IMR-90 (cell line): Measurements from ENCODE around the gene TTC23L. TPM values are rescaled to one million over a fixed set of nuclear protein-coding genes. Genes with fewer than 3 reads are reported as not detected.

ENCODE experiments used
- ATAC-seq: fragments of 200-7000 bp; cut with Tn5 transposase; 2 replicates; pipeline ENCODE4 v1.9.1; 2020; ENCODE audit warnings: low read depth, mild to moderate bottlenecking, moderate library complexity
- BruUV-seq: library from RNA; stranded (reverse); fragments of 400-500 nt; replicated peaks from 2 replicates; lab custom pipeline; 2021; lab: Mats Ljungman, UMichigan
- CTCF ChIA-PET: fragments of 300-600 bp; formaldehyde crosslinking; extraction: SDS; loops from one replicate; lab custom pipeline; 2021; ENCODE audit warnings: antibody characterized with exemption; lab: Yijun Ruan, JAX
- POLR2A ChIA-PET: fragments of 300-600 bp; sonication (Branson Sonifier 250); formaldehyde crosslinking; loops from one replicate; lab custom pipeline; 2022; ENCODE audit warnings: antibody characterized with exemption; ENCODE audit not compliant: unreplicated experiment; lab: Charles Lee
- DNase-seq: peaks from one replicate; pipeline ENCODE4 v3.0.0; 2013
- H2AFZ ChIP-seq: replicated peaks from 2 replicates; pipeline ENCODE3; 2013; ENCODE audit warnings: low read length, mild to moderate bottlenecking; ENCODE audit not compliant: poor library complexity
- H2AK5ac ChIP-seq: 2 replicates; pipeline ENCODE4 v1.6.1; 2013; ENCODE audit warnings: low read depth, low read length, inconsistent platforms
- H2AK9ac ChIP-seq: replicated peaks from 2 replicates; pipeline ENCODE3; 2013; ENCODE audit warnings: mild to moderate bottlenecking, low read depth, low read length, moderate library complexity; ENCODE audit not compliant: poor library complexity
- H2BK120ac ChIP-seq: 2 replicates; pipeline ENCODE4 v1.6.1; 2013; ENCODE audit warnings: low read depth, low read length, inconsistent platforms
- H2BK15ac ChIP-seq: 3 replicates; pipeline ENCODE4 v1.6.1; 2013; ENCODE audit warnings: low read depth, low read length, inconsistent platforms
- H2BK20ac ChIP-seq: 2 replicates; pipeline ENCODE4 v1.6.1; 2013; ENCODE audit warnings: low read depth, mild to moderate bottlenecking, inconsistent platforms, low read length, moderate library complexity
- H2BK5ac ChIP-seq: 2 replicates; pipeline ENCODE4 v1.6.1; 2013; ENCODE audit warnings: mild to moderate bottlenecking, low read depth, low read length, inconsistent platforms; ENCODE audit not compliant: poor library complexity, severe bottlenecking
- H3K14ac ChIP-seq: replicated peaks from 2 replicates; pipeline ENCODE4 v1.6.1; 2013; ENCODE audit warnings: low read depth, low read length, inconsistent platforms
- H3K18ac ChIP-seq: 2 replicates; pipeline ENCODE4 v1.6.1; 2013; ENCODE audit warnings: low read depth, low read length, control low read depth
- H3K23ac ChIP-seq: 2 replicates; pipeline ENCODE4 v1.6.1; 2013; ENCODE audit warnings: low read depth, low read length, inconsistent platforms
- H3K27ac ChIP-seq: 2 replicates; pipeline ENCODE4 v1.5.1; 2013; ENCODE audit warnings: mild to moderate bottlenecking, control low read depth, low read length; ENCODE audit not compliant: insufficient read depth
- H3K27me3 ChIP-seq: 2 replicates; pipeline ENCODE4 v1.6.1; 2013; ENCODE audit warnings: low read length; ENCODE audit not compliant: control insufficient read depth, insufficient read depth
- H3K36me3 ChIP-seq: 2 replicates; pipeline ENCODE4 v1.6.1; 2013; ENCODE audit warnings: low read length, mixed read lengths; ENCODE audit not compliant: control insufficient read depth, insufficient read depth
- H3K4ac ChIP-seq: 2 replicates; pipeline ENCODE4 v1.6.1; 2013; ENCODE audit warnings: low read depth, low read length, inconsistent platforms
- H3K4me1 ChIP-seq: 2 replicates; pipeline ENCODE4 v1.6.1; 2013; ENCODE audit warnings: low read length, mixed read lengths; ENCODE audit not compliant: control insufficient read depth, insufficient read depth
- H3K4me2 ChIP-seq: 2 replicates; pipeline ENCODE4 v1.6.1; 2013; ENCODE audit warnings: low read depth, mild to moderate bottlenecking, control low read depth, low read length, moderate library complexity
- H3K4me3 ChIP-seq: 2 replicates; pipeline ENCODE4 v1.5.1; 2013; ENCODE audit warnings: low read depth, mild to moderate bottlenecking, control low read depth, low read length, moderate library complexity; ENCODE audit not compliant: insufficient read depth
- H3K56ac ChIP-seq: 2 replicates; pipeline ENCODE4 v1.6.1; 2013; ENCODE audit warnings: low read length, inconsistent platforms; ENCODE audit not compliant: insufficient read depth; ENCODE audit errors: extremely low read depth
- H3K79me1 ChIP-seq, 2 experiments: 2 replicates each; pipeline ENCODE4 v1.6.1; 2013; ENCODE audit warnings: low read length in 2 of 2, inconsistent platforms in 1 of 2, low read depth in 1 of 2
- H3K9ac ChIP-seq: 2 replicates; pipeline ENCODE4 v1.6.1; 2013; ENCODE audit warnings: low read depth, low read length, control low read depth
- H3K9me1 ChIP-seq: 2 replicates; pipeline ENCODE4 v1.6.1; 2013; ENCODE audit warnings: low read length, inconsistent platforms; ENCODE audit not compliant: insufficient read depth
- H3K9me3 ChIP-seq: 2 replicates; pipeline ENCODE4 v1.6.1; 2013; ENCODE audit warnings: low read length; ENCODE audit not compliant: control insufficient read depth, insufficient read depth
- H4K20me1 ChIP-seq: 2 replicates; pipeline ENCODE4 v1.6.1; 2013; ENCODE audit warnings: low read length, inconsistent platforms; ENCODE audit not compliant: insufficient read depth
- H4K5ac ChIP-seq: 2 replicates; pipeline ENCODE4 v1.6.1; 2013; ENCODE audit warnings: mild to moderate bottlenecking, low read depth, low read length, control low read depth
- H4K8ac ChIP-seq, 2 experiments: 2 replicates each; pipeline ENCODE4 v1.6.1; 2013; ENCODE audit warnings: low read depth in 2 of 2, low read length in 2 of 2, control low read depth in 1 of 2, inconsistent platforms in 1 of 2
- H4K91ac ChIP-seq: 2 replicates; pipeline ENCODE4 v1.6.1; 2013; ENCODE audit warnings: low read depth, low read length, inconsistent platforms; ENCODE audit not compliant: insufficient read depth
- CEBPB ChIP-seq: IDR thresholded peaks from 2 replicates; pipeline ENCODE4 v1.6.1; 2012; ENCODE audit warnings: low read depth, low read length, improper control_type of control experiment
- CHD1 ChIP-seq: IDR thresholded peaks from 2 replicates; pipeline ENCODE4 v1.6.1; 2012; ENCODE audit warnings: low read depth, low read length, improper control_type of control experiment
- MAFK ChIP-seq: IDR thresholded peaks from 2 replicates; pipeline ENCODE4 v1.6.1; 2012; ENCODE audit warnings: low read depth, low read length, improper control_type of control experiment
- MAZ ChIP-seq: IDR thresholded peaks from 2 replicates; pipeline ENCODE4 v1.6.1; 2012; ENCODE audit warnings: low read depth, mild to moderate bottlenecking, low read length, improper control_type of control experiment, moderate library complexity, borderline replicate concordance
- MXI1 ChIP-seq: IDR thresholded peaks from 2 replicates; pipeline ENCODE4 v1.6.1; 2012; ENCODE audit warnings: low read depth, mild to moderate bottlenecking, low read length, moderate library complexity, borderline replicate concordance
- NFE2L2 ChIP-seq: fragments of 150-350 bp; IDR thresholded peaks from 2 replicates; pipeline ENCODE4 v1.6.1; 2016; ENCODE audit warnings: low read depth, mild to moderate bottlenecking, low read length
- RAD21 ChIP-seq: IDR thresholded peaks from 2 replicates; pipeline ENCODE4 v1.6.1; 2012; ENCODE audit warnings: low read length, improper control_type of control experiment
- SMC3 ChIP-seq: fragments of 150-350 bp; IDR thresholded peaks from 2 replicates; pipeline ENCODE4 v1.6.1; 2016; ENCODE audit warnings: low read depth, mild to moderate bottlenecking, antibody characterized with exemption, low read length, moderate library complexity
- WGBS, 2 experiments: methylation state at CpG; one replicate each; pipeline versions ENCODE4 v1.1.5 to v1.1.7; 2013; ENCODE audit warnings: missing lambda C conversion rate in 2 of 2; ENCODE audit not compliant: insufficient read length in 1 of 2; ENCODE audit errors: extremely low coverage in 2 of 2; 5-methylcytosine and 5-hydroxymethylcytosine counted together
- dilution Hi-C: fragments of 300-500 bp; cut with HindIII; formaldehyde crosslinking; loops from one replicate; pipeline ENCODE4 v1.14.3; 2018; ENCODE audit warnings: low sequenced_read_pairs; ENCODE audit not compliant: unreplicated experiment
- in situ Hi-C: fragments of 300-500 bp; cut with MboI; formaldehyde crosslinking; loops from 3 replicates; pipeline ENCODE4 v1.14.3; 2019; ENCODE audit warnings: low sequenced_read_pairs, inconsistent platforms, mixed read lengths
- intact Hi-C: fragments of 100-400 bp; cut with micrococcal nuclease; formaldehyde crosslinking; loops from 2 replicates; pipeline ENCODE4 v1.10.0; 2022
- polyA plus RNA-seq, 3 experiments: library from polyadenylated mRNA; depleted of rRNA; stranded (reverse); fragments of >200 nt; gene quantifications; 2 replicates each; pipeline ENCODE4 v1.2.3, GENCODE V29; 2012; ENCODE audit warnings: low replicate concordance in 1 of 3
- total RNA-seq: library from RNA; depleted of rRNA; stranded (reverse); fragments of >200 nt; gene quantifications from 2 replicates; pipeline ENCODE4 v1.2.3, GENCODE V29; 2012
- TF ChIP-seq, protein P1 (sequence below): fragments of 150-350 bp; IDR thresholded peaks from 2 replicates; pipeline ENCODE4 v1.6.1; 2016; ENCODE audit warnings: low read depth, mild to moderate bottlenecking, low read length, moderate library complexity, borderline replicate concordance

The TTC23L gene
- total and polyA plus RNA-seq, 2 of the 4 experiments (the other 2 are of a cell fraction) = under 0.01 TPM; not detected in 1

DNA sequence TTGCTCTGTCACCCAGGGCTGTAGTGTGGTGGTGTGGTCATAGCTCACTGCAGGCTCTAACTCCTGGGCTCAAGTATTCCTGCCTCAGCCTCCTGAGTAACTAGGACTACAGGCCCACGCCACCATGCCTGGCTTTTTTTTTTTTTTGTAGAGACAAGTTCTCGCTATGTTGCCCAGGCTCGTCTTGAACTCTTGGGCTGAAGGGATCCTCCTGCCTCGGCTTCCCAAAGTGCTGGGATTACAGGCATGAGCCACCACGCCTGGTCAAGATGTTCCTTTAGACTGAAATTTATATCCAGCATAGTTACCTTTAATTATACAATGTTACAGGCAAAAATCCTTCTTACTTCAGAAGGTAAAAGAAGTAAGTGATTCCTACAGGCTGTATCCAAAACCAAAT is 88.8 kb downstream of the TTC23L start:
- intact Hi-C loops = no loop called here
- no peak overlapping the region for H2BK15ac ChIP-seq
- ATAC-seq (no peak), DNase-seq (no peak)
- H3K36me3 ChIP-seq = peaks cover 7% of the 10 kb centered on the region
- TF ChIP-seq SMC3 = no peak
- TF ChIP-seq MAZ = no peak
- no peak for TF ChIP-seq NFE2L2
- TF ChIP-seq, protein P1, sequence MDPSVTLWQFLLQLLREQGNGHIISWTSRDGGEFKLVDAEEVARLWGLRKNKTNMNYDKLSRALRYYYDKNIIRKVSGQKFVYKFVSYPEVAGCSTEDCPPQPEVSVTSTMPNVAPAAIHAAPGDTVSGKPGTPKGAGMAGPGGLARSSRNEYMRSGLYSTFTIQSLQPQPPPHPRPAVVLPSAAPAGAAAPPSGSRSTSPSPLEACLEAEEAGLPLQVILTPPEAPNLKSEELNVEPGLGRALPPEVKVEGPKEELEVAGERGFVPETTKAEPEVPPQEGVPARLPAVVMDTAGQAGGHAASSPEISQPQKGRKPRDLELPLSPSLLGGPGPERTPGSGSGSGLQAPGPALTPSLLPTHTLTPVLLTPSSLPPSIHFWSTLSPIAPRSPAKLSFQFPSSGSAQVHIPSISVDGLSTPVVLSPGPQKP = no peak
- TF ChIP-seq MXI1 = no peak
- no peak for TF ChIP-seq CEBPB
- TF ChIP-seq CHD1 = no peak
- no peak for TF ChIP-seq RAD21
- no peak for TF ChIP-seq MAFK
- no peak overlapping the region for H4K91ac ChIP-seq
- no peak overlapping the region for H4K8ac ChIP-seq
- ChIA-PET POLR2A (no interaction called here), CTCF (no interaction called here)
- no peaks in the 10 kb centered on the region for H3K27me3 ChIP-seq
- WGBS, 2 experiments = no CpG with 5 or more reads among the region's 5 CpGs
- no peak overlapping the region for H3K4me3 ChIP-seq
- in situ Hi-C loops = no loop called here
- no peak overlapping the region for H3K23ac ChIP-seq
- no peak overlapping the region for H4K5ac ChIP-seq
- H3K4me2 ChIP-seq = no peak overlapping the region
- peaks cover 10% of the 10 kb centered on the region for H3K4me1 ChIP-seq
- dilution Hi-C loops = no loop called here
- no peaks in the 10 kb centered on the region for H3K9me3 ChIP-seq
- H3K9ac ChIP-seq = no peak overlapping the region
- no peak overlapping the region for H2BK5ac ChIP-seq
- peaks cover 13% of the 10 kb centered on the region for H4K20me1 ChIP-seq
- no peak overlapping the region for H3K56ac ChIP-seq
- H3K9me1 ChIP-seq = peaks cover 6% of the 10 kb centered on the region
- no TSS peak for BruUV-seq
- H3K27ac ChIP-seq = no peak overlapping the region
- no peak overlapping the region for H3K18ac ChIP-seq
- no peak overlapping the region for H3K4ac ChIP-seq
- H3K79me1 ChIP-seq = peaks cover 10 to 43% of the 10 kb centered on the region in 2 experiments
- H2AFZ ChIP-seq = no peak overlapping the region
- no peak overlapping the region for H2AK9ac ChIP-seq
- H2BK20ac ChIP-seq = no peak overlapping the region
- H2AK5ac ChIP-seq = no peak overlapping the region
- no peak overlapping the region for H2BK120ac ChIP-seq
- H3K14ac ChIP-seq = no peak overlapping the region
